ENCODE data around the gene PTPRD.

DNA sequence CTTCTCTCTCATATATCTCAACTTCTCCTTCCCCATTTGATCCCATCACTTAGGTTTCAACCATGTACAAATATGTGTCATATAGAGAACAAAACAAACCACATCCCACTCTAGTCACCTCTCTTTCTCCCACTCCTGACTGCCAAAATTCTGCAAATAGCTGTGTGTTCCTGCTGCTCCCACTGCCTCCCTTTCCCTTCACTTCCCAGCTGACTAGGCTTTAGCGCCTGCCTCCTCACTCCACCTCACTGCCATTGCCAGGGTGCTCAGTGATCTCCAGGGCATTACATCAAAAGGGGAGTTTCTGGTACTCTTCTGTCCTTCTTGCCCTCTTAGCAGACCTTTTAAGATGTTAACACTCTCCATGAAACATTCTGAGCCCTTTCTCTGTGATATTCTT, 2137.9 kb downstream of the PTPRD start:
- TF ChIP-seq POLR2AphosphoS5 (IDR thresholded peaks at IDR 0.05) (no peak), POLR2A (IDR thresholded peaks at IDR 0.05) (no peak)
